NCI-H1436 (cell line): Measurements from ENCODE around the gene ZNF148.

Experiments
- DNase-seq: peaks from one replicate; lab custom pipeline; 2025; lab: John Stamatoyannopoulos, UW

The ZNF148 gene

GRCh38 chr3:125278155-125278554 lies 97.0 kb downstream of the ZNF148 start:
- DNase-seq = no peak

- no peak for DNase-seq
These were observed 104.0 kb downstream of the ZNF148 start for GRCh38 chr3:125271127-125271526.

- no peak for DNase-seq
These were observed 107.7 kb downstream of the ZNF148 start for GRCh38 chr3:125267460-125267859.

- DNase-seq = no peak
These were observed 108.2 kb downstream of the ZNF148 start for GRCh38 chr3:125266971-125267370.

GRCh38 chr3:125262161-125262560 lies 113.0 kb downstream of the ZNF148 start:
- DNase-seq = no peak

GRCh38 chr3:125261031-125261430 lies 114.1 kb downstream of the ZNF148 start:
- peak; percentile 87 for DNase-seq

- no peak for DNase-seq
These were observed 115.0 kb downstream of the ZNF148 start for GRCh38 chr3:125260158-125260557.

- DNase-seq = no peak
These were observed 117.6 kb downstream of the ZNF148 start for GRCh38 chr3:125257536-125257935.

- no peak for DNase-seq
These were observed 118.5 kb downstream of the ZNF148 start for GRCh38 chr3:125256675-125257074.

GRCh38 chr3:125250973-125251372 lies 124.2 kb downstream of the ZNF148 start:
- no peak for DNase-seq

GRCh38 chr3:125246237-125246636 lies 128.9 kb downstream of the ZNF148 start:
- DNase-seq = no peak

GRCh38 chr3:125245521-125245920 lies 129.6 kb downstream of the ZNF148 start:
- DNase-seq = no peak

GRCh38 chr3:125240496-125240895 lies 134.6 kb downstream of the ZNF148 start:
- DNase-seq = no peak

- DNase-seq = no peak
These were observed 135.9 kb downstream of the ZNF148 start for GRCh38 chr3:125239266-125239665.

GRCh38 chr3:125238759-125239158 lies 136.4 kb downstream of the ZNF148 start:
- DNase-seq = no peak

GRCh38 chr3:125236331-125236903 lies 138.7 kb downstream of the ZNF148 start:
- no peak for DNase-seq

GRCh38 chr3:125234831-125235230 lies 140.3 kb downstream of the ZNF148 start:
- no peak for DNase-seq

- DNase-seq = no peak
These were observed 142.7 kb downstream of the ZNF148 start for GRCh38 chr3:125232401-125232800.

- DNase-seq = no peak
These were observed 143.2 kb downstream of the ZNF148 start for GRCh38 chr3:125231895-125232294.

- no peak for DNase-seq
These were observed 145.4 kb downstream of the ZNF148 start for GRCh38 chr3:125229707-125230106.

GRCh38 chr3:125229168-125229567 lies 146.0 kb downstream of the ZNF148 start:
- no peak for DNase-seq

- DNase-seq = no peak
These were observed 153.3 kb downstream of the ZNF148 start for GRCh38 chr3:125221831-125222230.

GRCh38 chr3:125220727-125221429 lies 154.2 kb downstream of the ZNF148 start:
- DNase-seq = no peak

GRCh38 chr3:125220183-125220582 lies 154.9 kb downstream of the ZNF148 start:
- DNase-seq = no peak
